GM12801 (cell line): Measurements from ENCODE around the gene TBC1D13.

Experiments used
- CTCF ChIP-seq: IDR thresholded peaks from one replicate; pipeline ENCODE4 v1.5.1; 2011; ENCODE audit warnings: control low read depth; ENCODE audit not compliant: insufficient read length; ENCODE audit errors: extremely low read depth

TBC1D13 gene

DNA sequence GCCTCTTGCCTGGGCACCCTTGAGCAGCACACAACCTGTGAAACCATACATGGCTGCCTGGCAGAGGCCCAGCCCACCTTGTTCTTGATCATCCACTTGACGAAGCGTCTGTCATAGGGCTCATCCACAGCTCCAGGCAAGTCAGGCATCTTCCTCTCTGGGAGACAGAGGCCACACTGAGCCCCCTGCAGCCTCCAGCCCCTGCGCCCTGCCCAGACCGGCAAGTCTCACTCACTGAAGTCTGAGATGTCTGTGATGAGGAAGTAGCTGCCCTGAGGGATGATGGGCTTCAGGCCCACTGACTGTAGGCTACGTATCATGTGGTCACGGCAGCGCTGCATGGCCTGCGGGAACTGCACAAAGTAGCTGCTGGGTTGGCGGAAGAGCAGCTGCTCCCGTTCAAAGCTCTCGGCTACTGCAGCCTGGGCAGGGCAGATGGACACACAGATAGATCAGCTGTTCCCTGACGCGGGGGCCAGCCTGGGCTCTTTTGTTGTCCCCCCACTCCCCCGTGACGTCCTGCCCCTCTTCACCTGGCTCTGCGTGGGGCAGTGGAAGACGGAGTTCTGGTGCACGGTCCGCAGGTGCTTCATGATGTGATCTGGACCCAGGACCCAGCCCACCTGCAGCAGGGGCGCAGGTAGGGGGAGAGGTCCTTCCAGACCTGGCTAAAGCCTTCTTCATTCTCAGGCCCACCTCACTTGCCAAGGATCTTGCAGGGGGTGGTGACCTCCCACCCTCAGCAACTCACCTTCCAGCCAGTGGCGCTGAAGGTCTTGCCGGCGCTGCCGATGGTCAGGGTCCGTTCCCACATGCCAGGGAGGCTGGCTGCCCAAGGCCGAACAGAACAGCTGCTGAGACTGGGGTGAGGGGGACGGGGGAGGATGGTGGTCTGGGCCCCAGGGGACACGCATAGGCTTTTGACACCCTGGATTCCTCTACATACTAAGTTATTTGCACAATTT is 48.5 kb downstream of the TBC1D13 start:
- no peak for TF ChIP-seq CTCF

DNA sequence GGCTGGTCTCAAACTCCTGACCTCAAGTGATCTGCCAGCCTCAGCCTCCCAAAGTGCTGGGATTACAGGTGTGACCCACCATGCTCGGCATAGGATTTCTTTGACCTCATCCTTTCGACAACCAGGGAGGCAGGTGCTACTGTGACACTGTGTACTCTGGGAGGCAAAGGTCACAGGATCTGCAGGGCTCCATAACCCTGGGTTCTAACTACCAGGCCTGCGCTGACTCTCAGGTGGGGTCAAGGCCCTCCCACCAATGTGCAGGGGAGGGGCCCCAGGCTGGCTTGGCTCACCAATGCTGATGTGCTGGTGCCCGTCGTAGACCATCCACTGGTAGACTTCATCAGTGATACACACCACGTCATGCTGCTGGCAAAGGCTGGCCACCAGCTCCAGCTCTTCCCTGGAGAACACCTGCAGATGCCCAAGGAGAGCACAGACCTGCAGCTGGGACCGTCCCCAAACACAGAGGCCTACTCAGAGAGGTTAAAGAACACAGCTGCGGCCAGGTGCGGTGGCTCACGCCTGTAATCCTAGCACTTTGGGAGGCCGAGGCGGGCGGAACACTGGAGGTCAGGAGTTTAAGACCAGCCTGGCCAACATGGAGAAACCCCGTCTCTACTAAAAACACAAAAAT is 49.6 kb downstream of the TBC1D13 start:
- no peak for TF ChIP-seq CTCF

DNA sequence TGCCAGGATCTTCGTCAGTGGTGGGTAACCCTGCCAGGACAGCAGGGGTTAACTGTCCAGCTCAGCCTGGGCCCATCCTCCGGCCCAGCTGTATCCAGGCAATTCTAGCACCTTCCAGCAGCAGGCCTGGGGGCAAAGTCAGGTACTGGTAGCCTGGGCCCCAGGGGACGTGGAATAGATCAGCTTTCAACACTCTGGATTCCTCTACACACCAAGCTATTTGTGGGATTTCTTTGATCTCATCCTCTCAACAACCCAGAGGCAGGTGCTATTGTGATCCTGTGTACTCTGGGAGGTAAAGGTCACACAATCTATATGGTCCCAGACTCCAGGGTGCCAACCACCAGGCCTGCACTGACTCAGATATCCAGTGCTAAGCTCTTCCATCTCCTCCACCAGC is 51.3 kb downstream of the TBC1D13 start:
- TF ChIP-seq CTCF, result no peak

- TF ChIP-seq CTCF, result no peak
Measured at GRCh38 chr9:128840524-128840923, 53.5 kb downstream of the TBC1D13 start.

GRCh38 chr9:128841694-128842492 is 54.8 kb downstream of the TBC1D13 start:
- no peak for TF ChIP-seq CTCF

DNA sequence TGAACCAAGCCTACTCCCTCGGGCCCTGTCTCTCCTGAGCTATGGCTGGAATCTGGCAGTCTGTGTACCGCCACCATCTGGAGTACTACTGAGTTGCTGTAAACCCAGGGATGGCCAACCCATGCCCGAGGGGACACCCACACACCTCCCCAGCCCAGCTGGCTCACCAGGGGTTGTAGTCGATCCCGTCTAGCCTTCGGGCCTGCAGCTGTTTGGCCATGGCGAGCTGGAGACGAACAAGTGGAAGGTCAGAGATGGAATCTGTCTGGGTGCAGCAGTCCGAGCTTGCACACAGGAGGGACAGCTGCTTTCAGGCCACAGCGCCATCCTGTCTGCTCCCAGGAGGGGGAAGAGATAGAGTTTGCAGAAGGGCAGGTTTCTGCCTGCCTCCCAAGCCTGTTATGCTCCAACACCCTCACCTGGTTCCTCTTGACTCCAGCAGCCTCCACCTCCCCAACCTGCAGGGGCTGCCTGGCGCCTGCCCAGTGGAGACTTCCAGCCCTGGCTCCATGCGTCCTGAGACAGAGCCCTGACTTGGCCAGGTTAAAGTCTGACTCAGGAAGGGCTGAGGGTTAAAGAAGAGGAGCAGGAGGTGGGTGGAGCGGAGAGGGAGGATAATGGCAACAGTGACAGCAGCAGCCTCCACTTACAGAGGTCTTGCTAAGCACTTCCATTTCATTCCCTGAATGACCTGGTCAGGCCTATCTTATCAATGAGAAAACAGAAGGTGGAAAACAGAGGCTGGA is 58.3 kb downstream of the TBC1D13 start:
- TF ChIP-seq CTCF, result no peak
